NCI-H774 (cell line): ENCODE results near the gene TIMM9.
"Not testable (repeated sequence)": the region's sequence is repeated elsewhere in the genome, so short reads cannot be mapped to it uniquely, and the experiment has no call there.

Experiments
- DNase-seq: peaks from one replicate; lab custom pipeline; 2025; lab: John Stamatoyannopoulos, UW

TIMM9 gene, protein sequence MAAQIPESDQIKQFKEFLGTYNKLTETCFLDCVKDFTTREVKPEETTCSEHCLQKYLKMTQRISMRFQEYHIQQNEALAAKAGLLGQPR

GRCh38 chr14:58427281-58428117 lies at the start of gene TIMM9, which contains the start of gene KIAA0586:
Gene TIMM9 (minus strand): TSS chr14:58427531. CDS start chr14:58411945, 15,586 bp downstream.
Gene KIAA0586 (plus strand): TSS chr14:58427719. CDS start chr14:58428265, 546 bp downstream.
- DNase-seq = peak; percentile 87

DNA sequence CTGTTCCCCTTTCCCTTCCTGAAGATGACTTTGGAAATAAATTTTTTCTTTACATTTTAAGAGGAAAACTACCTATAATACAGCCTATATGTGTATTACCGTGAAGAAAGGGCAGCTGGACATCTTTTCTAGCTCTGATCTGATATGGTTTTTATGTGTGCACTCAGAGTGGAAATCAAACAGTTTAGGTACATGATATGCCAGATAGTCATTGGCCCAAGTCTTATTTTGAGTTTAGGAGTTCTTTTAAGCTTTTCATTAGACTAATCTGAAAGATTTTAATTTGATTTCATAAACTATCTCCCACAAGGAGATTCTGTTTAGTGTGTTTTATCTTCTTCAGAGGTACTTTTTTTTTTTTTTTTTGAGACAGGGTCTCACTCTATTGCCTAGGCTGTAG lies 49.0 kb upstream of the TIMM9 start:
- DNase-seq = no peak

DNA sequence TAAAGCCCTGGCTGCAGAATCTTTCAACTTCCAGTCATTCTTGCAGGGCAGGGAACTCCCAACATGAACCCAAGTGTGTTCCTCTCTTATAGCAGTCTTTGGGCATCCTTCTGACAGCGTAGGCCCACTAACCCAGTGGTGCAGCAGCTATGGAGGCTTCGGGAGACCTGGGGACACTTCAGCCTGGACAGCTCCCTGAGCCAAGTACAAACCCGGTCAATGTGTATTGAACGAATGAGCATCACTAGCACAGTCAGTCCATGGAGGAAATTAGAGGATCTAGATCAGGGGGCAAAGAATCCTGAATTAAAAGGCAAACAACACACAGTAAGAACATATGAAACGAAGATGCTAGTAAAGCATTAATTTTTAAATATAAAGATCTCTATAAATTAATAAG lies 42.0 kb upstream of the TIMM9 start:
- no peak for DNase-seq

DNA sequence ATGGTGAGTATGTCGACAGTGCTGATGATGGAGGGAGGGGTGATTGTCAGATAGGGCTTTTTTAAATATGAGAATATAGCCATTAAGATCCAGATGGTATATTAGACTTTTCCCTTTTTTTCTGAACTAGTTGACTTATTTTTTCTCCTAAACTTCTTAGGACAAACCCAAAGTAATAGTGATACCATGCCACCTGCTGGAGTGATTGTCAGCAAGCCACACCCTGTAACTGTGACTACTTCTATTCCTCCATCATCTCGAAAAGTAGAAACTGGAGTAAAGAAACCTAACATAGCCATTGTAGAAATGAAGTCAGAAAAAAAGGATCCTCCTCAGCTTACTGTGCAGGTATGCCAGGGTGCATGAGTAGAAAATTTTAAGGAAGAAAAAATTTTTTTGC lies 40.2 kb upstream of the TIMM9 start:
- no peak for DNase-seq

DNA sequence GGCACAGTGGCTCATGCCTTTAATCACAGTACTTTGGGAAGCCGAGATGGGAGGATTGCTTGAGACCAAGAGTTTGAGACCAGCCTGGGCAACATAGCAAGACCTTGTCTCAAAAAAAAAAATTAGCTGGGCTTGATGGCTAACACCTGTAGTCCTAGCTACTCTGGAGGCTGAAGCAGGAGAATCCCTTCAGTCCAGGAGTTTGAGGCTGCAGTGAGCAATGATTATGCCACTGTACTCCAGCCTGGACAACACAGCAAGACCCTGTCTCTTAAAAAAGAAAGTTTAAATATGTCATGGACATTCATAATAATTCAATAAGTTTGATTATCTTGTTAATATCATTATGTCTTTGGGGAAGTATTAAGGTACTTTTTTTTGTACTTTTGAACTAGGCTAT lies 39.1 kb upstream of the TIMM9 start:
- DNase-seq = no peak

DNA sequence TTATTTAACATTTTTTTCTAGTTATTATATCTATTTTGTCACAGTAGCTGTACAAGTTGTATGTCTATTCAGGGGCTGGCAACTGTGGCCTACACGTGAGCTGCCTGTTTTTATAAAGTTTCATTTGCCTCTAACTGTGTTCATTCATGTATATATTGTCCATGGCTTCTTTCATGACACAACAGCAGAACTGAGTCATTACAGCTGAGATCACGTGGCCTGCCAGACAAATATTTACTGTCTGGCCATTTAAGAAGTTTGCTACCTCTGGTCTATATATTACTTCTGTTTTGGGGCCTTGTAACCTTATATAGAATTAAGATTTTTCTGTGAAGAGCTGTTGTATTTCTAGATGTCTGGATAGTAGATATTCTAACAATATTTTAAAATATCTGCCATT lies 38.1 kb upstream of the TIMM9 start:
- DNase-seq = peak; percentile 1

DNA sequence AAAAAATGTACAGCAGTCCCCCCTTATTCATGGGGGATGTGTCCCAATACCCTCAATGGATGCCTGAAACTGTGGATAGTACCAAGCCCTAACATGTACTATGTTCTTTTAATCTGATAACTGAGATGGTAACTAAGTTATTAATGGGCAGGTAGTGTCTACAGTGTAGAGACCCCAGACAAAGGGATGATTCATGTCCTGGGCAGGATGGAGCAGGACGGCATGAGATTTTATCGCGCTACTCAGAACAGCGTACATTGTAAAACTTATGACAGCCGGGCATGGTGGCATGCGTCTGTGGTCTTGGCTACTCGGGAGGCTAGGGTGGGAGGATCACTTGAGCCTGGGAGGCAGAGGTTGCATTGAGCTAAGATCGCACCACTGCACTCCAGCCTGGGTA lies 37.3 kb upstream of the TIMM9 start:
- no peak for DNase-seq

DNA sequence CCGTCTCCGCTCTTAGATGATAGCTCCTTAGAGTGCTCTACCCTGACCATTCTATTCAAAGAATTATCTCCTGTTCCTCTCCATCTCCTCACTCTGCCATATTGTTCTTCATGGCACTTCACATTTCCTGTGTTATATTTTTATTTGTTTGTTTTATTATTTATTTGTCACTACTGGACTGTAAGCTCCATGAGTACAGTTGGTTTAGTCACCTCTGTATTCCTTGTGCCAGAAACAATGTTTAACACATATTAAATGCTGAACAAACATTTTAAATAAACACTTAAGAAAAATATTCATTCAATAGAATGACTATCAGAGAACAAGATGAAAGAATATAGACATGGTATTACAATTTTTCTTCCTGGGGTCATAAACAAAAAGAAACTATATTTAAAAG lies 35.8 kb upstream of the TIMM9 start:
- DNase-seq = no peak

DNA sequence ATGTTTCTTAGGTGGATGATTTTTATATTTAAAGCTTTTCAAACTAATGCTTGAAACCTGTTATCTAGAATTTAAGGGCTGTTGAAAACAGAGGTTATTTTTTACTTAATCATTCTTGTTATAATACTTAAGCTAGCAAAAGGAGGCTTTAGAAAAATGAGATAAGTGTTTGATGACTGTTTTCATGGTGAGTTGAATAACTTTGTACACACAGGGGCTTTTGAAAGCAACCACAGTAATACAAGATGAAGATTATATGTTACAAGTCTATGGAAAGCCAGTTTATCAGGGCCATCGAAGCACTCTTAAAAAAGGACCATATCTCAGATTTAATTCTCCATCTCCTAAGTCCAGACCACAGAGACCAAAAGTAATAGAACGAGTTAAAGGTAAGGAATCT lies 33.4 kb upstream of the TIMM9 start:
- DNase-seq = no peak

DNA sequence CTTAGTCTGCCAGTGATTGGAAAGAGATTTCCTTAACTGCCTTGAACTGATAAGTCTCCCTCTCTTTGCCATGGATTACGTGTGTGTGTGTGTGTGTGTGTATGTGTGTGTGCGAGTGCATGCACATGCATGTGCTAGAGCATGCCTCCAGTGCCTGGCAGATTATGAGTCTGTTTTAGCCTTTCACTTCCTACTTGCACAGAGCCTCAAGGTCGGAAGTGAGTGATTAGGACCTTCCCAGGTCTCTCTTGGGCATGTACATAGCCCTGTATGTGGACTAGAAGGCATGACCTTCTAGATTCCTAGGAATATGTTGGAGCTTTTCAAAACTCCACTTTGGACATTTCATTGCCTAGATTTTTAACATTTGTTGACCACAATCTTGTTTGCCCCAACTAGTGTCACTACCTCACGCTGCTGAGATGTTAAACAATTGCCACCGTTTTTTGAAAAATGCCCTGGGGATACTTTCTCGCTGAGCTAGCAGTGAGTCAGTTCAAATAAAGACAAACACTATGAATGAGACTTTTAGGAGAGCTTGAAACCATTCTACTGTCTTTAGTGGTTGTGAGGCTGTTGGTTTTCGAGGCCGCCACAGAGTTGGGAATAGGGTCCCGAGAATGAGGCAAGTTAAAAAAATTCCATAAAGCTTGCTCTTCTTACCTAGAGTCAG lies 28.4 kb upstream of the TIMM9 start:
- no peak for DNase-seq

GRCh38 chr14:58444627-58445026 lies 17.3 kb upstream of the TIMM9 start:
- no peak for DNase-seq

GRCh38 chr14:58439476-58439875 lies 12.1 kb upstream of the TIMM9 start:
- no peak for DNase-seq

DNA sequence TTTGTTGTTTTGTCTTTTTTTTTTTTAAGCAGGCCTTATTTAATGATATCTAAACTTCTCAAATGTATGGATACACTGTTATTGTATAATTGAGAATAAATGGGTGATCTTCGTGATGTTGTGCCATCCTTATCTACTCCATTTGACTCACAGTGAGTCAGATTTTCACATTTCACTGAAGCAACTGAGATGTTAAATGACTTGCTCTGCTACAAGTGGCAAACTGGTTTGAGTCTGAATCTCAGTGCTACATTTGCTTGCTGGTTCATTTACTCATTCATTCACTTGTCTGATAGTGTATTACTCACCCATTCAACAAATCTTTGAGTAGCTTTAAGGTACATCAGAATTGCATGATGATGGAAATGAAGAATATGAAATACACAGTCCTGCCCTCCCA lies 2.8 kb upstream of the TIMM9 start:
- DNase-seq = no peak

DNA sequence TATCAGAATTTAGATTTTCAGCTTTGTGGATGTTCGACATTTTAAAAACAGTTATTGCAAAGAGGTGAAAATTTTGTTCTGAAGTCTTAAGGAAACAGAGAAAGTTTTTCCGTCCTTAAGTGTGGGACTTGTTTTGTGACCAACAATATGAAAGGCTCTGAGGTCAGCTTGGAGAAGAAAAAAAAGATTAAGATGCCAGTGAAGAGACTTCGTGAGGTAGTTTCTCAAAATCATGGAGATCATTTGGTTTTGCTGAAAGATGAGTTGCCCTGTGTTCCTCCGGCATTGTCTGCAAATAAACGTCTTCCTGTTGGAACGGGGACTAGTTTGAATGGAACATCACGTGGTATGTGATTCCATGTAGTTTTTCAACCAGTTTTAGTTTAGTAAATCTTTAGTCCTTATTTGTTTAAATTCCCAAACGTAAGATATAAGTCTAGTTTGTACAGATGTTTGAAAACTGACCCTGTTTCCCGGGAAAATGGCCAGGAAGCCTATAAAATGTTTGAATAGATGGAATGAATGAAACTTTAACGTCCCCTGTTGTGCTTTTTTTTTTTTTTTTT lies 870 bp upstream of the TIMM9 start:
- DNase-seq = peak; percentile 0

DNA sequence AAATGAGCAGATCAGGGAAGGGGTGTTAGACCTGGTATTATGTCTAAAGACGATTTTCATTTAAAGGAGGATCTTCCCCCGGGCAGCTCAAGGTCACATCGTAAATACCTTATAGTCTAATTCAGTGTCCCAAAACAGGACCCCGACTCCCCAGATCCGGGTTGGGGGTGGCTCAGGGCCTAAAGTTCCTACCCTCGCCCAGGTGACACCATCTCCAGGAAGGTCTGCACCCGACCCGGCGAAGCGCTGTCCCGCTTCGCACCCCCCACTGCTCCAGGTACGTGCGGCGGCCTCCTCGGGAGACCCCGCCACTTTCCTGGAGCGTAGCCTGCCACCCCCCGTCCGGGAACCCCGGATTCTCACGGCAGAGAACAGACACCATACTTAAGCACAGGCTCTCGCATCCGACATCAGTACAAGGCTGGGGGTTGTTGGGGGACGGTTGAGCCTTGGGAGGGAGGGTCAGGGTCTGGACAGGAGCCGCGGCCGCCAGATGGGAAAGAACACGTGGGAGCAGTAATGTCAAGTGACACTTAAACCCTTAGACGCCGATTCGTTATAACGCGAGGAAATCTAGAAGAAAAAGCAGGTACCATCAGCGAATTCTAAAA lies 556 bp downstream of the TIMM9 start:
- DNase-seq = peak; percentile 6

- not testable (repeated sequence) for DNase-seq
Measured at GRCh38 chr14:58416934-58417333, 10.4 kb downstream of the TIMM9 start.

DNA sequence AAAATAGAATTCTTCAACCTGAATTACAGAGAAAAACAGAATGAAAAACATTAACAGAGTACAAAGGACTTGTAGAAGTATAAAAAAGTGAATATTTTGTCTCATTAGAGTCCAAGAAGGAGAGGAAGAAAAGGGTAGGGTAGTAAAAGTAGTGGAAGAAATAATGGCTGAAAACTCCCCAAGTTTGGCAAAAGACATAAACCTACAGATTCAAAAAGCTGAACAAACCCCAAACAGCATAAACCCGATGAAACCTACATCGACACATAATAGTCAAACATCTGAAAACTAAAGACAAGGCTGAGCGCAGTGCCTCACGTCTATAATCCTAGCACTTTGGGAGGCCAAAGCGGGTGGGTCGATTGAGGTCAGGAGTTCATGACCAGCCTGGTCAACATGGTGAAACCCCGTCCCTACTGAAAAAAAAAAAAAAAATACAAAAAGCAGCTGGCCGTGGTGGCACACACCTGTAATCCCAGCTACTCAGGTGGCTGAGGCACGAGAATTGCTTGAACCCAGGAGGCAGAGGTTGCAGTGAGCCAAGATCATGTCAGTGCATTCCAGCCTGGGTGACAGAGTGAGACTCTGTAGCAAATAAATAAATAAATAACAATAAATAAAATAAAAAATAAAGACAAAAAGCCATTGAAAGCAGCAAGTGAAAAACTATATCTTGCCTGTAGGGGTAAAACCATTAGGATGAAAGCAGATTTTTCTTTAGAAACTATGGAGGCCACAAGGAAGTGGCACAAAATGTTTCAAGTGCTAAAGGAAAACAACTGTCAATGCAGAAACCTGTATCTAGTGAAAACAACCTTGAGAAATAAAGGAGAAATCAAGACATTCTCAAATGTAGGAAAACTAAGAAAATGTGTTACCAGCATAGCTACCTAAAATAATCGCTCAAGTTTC lies 11.4 kb downstream of the TIMM9 start:
- DNase-seq = no peak

GRCh38 chr14:58414845-58415244 lies 12.5 kb downstream of the TIMM9 start:
- no peak for DNase-seq

- no peak for DNase-seq
Measured at GRCh38 chr14:58408681-58409215, 18.6 kb downstream of the TIMM9 start.

- DNase-seq = no peak
Measured at GRCh38 chr14:58401587-58401986, 25.7 kb downstream of the TIMM9 start.

GRCh38 chr14:58398895-58399294 lies 28.4 kb downstream of the TIMM9 start:
- DNase-seq = no peak
